GM18499 (cell line): ENCODE measurements around the gene CEND1.

Experiments
- ATAC-seq: cut with Tn5 transposase; IDR thresholded peaks from one replicate; pipeline ENCODE4 v1.9.1; 2021; ENCODE audit warnings: moderate number of reproducible peaks; ENCODE audit not compliant: insufficient read depth, unreplicated experiment

Gene CEND1

GRCh38 chr11:769887-770641 lies 19.8 kb downstream of the CEND1 start:
- no peak for ATAC-seq

GRCh38 chr11:767238-767637 lies 22.7 kb downstream of the CEND1 start:
- no peak for ATAC-seq

- ATAC-seq: no peak
Measured at GRCh38 chr11:766936-767210, 23.0 kb downstream of the CEND1 start.

- ATAC-seq: no peak
Measured at GRCh38 chr11:766106-766935, 23.6 kb downstream of the CEND1 start.

GRCh38 chr11:765802-766091 lies 24.1 kb downstream of the CEND1 start:
- no peak for ATAC-seq

- no peak for ATAC-seq
Measured at GRCh38 chr11:765025-765801, 24.7 kb downstream of the CEND1 start.

- no peak for ATAC-seq
Measured at GRCh38 chr11:764322-765024, 25.4 kb downstream of the CEND1 start.

GRCh38 chr11:763549-764321 lies 26.2 kb downstream of the CEND1 start:
- ATAC-seq: no peak

GRCh38 chr11:763073-763463 lies 26.8 kb downstream of the CEND1 start:
- ATAC-seq: no peak

GRCh38 chr11:762421-763072 lies 27.3 kb downstream of the CEND1 start:
- ATAC-seq: no peak

GRCh38 chr11:761526-762108 lies 28.3 kb downstream of the CEND1 start:
- ATAC-seq: no peak

- no peak for ATAC-seq
Measured at GRCh38 chr11:760236-760635, 29.7 kb downstream of the CEND1 start.

GRCh38 chr11:749731-750130 lies 40.2 kb downstream of the CEND1 start:
- ATAC-seq: no peak

- ATAC-seq: no peak
Measured at GRCh38 chr11:748007-748359, 41.9 kb downstream of the CEND1 start.

GRCh38 chr11:747158-748006 lies 42.5 kb downstream of the CEND1 start, which contains the start of gene TALDO1:
TSS of gene TALDO1 (plus strand) at chr11:747464. CDS start at chr11:747482, 18 bp downstream.
- ATAC-seq: peak; percentile 48

- peak; percentile 12 for ATAC-seq
Measured at GRCh38 chr11:746289-747157, 43.4 kb downstream of the CEND1 start.

- ATAC-seq: no peak
Measured at GRCh38 chr11:745428-745827, 44.5 kb downstream of the CEND1 start.
